Activated CD4-positive, CD25-positive, alpha-beta regulatory T cell treated with anti-CD3 and anti-CD28 coated beads, Interleukin-2, amount 50 U/mL, for 16 hours (primary cell): ENCODE measurements around the gene C11orf24.
A peak's percentile ranks its signal among the peaks of the same experiment; 100 is the strongest.

Experiments
- DNase-seq: peaks from one replicate; pipeline ENCODE4 v3.0.0-alpha.2; 2020; ENCODE audit warnings: low read depth, low spot score

Gene C11orf24

DNA sequence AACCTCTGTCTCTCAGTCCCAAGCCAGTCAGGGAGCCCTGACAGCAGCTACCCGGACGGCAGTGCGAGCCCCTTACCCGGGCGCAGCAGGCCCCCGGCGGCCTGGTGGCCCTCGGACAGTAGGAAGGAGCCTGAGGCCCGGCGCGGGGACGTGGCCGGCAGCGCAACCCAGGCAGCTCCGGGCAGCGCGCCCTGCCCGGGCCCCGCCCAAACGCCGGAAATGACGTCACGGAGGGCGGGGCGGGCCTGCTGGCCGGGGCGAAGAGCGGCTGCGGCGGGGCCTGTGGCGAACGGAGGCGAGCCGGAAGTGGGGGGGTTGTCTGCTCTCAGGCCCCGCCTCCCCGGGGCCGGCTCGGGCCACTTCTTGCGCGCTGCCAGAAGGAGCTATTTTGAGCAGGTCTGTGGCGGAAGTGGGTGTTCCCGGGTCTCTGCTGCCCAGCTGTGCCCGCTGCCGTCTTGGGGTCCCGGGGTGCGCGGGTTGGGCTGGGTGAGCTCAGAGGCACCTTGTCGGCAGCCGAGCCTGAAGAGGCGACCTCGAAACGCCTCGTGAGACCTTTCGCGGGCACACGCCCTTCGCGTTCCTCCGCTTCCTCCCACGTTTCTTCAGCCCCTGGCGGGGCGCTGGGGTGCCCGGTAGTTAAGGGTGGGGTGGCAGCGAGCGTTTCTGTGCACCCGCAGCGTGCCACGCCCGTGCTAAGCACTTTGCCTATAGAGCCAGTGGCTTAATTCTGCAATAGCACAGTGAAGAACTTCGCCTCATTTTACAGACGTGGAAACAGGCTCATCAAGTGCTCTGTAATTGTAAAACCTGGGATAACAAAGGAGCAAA lies at the start of gene C11orf24:
Gene C11orf24 (minus strand): TSS at position 193 of the 828 bp plus-strand sequence. CDS start 8,206 bp downstream, outside the sequence.
- peak; percentile 86 for DNase-seq

DNA sequence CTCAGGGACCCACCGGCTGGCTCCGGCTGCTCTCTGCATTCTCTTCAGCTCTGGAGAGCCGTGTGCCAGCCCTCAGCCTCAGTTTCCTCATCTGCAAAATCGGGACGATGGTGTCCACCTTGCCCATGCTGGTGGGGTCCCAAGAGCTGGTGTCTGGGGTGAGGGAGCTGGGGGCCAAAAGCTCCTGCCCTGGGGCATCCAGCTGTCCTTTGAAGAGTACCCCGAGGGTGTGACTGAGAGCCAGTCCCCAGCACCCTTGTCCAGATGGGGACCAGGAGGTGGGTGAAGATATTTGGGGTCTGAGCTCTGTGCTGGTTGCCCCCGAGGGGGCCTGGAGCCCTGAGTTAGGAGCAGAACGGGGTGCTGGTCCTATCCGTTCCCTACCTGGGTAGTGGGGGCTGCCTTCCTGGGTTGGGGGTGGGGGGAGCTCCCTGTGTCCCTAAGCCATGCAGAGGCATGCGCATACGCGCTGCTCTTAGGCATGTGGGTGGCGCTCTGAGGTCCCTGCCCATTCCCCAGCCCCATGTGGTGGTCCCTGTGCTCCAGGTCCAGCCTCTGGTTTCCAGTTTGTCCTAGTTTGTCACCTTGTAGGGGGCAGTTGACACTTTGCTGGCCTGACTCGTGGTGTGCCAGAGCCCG lies 45.5 kb upstream of the C11orf24 start:
- no peak for DNase-seq

DNA sequence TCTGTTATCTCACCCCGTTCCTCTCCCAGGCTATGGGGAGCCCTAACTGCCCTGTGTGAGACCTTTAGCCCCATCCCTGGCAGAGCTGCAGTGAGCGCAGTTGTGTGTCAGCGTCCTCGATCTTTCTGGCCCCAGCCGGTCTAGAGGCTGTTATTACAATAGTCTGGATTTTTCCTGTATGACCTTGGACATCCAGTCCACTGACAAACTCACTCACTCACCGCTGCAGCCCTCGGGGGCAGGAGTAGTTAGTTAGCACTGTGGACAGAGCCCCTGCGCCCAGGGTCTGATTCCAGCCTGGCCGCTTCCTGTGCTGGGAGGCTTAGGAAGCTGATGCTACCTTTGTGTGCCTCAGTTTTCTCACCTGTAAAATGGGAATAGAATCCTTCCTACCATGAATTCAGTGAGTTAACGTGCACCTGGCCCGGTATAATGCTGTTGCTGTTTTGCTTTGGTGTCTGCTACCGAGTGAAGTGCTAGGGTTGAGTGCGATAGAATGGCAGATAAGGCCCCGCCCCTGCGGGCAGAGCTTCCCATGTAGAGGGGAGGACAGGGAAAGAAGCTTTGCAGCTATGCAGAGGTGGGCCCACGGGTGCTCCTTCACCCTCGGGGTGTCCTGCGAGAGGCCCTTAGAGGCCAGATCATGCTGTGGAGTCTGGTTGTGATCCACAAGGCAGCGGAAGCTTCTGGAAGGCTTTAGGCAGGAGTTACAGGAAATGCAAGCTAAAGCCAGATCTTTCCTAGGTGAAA lies 43.6 kb upstream of the C11orf24 start:
- DNase-seq, result no peak

DNA sequence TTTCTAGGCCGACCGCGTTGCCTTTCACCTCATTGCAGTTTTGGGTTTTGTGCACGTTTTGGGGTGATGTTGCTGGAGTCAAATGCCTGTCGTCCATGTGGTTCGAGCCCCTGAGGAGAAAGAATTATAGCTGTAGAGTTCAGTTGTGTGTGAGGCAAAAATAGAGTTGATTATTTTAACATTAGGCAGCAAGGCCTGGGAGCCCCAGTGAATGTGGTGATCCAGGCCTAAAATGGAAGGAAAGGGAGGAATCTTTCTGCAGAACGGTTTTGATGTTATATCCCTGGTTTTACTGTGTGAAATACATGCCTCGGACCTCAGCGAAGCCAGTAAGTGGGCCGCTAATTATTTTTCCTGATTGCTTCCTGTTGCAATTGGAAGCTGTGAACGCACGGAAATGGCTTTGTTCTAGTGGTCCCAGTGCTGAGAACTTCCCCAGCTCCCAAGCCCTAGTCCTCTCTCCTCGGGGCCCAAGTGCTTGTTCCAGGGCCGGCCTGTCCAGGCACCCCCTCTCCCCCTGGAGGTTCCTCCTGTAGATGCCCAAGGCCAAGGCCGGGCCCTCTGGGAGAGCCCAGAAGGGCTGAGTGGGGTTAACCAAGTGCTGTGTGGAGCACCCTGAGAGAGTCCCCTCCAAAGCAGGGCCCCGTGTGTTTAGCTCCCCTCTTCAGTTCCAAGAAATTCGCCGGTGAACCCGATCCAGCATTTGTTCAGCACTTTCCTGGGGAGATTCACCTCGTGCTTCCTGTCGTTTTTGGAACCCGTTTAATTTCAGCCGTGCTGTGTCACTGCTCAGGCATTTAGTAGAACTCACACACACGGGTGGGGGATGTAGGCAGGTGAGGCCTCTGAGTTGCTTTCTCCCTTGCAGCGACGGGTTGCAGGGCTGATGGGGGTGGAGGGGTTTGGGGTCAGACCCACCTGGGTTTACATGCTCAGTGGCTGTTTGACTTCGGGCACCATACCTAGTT lies 42.7 kb upstream of the C11orf24 start:
- no peak for DNase-seq

DNA sequence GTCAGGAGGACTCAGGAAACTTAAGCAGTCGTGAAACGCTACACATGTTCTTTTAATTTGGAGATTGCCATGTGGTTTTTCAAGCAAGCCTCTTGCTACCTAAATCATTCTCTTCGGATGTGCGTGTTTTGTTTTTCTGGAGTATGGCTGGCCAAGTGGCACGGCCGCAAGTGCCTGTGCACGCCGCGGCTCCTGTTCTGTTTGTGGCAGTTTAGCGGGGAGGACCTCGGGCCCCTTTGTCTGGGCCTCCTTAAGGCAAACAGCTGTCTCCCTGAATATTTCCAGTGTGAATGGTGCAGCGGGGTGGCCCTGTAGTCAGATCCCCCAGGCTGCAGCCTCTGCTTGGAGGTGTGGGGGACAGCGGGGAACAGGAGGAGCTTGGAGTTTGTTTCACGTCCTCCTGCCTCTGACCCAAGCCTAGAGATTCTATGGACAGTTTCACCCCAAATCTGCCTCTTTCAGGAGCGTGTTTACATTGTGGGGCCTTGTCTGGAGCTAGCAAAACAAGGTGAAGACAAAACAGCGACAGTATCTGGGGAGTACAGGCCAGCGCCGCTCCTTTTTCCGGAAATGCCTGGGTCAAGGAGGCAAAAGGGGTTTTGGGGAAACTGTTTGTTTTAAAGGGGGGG lies 41.9 kb upstream of the C11orf24 start:
- no peak for DNase-seq

DNA sequence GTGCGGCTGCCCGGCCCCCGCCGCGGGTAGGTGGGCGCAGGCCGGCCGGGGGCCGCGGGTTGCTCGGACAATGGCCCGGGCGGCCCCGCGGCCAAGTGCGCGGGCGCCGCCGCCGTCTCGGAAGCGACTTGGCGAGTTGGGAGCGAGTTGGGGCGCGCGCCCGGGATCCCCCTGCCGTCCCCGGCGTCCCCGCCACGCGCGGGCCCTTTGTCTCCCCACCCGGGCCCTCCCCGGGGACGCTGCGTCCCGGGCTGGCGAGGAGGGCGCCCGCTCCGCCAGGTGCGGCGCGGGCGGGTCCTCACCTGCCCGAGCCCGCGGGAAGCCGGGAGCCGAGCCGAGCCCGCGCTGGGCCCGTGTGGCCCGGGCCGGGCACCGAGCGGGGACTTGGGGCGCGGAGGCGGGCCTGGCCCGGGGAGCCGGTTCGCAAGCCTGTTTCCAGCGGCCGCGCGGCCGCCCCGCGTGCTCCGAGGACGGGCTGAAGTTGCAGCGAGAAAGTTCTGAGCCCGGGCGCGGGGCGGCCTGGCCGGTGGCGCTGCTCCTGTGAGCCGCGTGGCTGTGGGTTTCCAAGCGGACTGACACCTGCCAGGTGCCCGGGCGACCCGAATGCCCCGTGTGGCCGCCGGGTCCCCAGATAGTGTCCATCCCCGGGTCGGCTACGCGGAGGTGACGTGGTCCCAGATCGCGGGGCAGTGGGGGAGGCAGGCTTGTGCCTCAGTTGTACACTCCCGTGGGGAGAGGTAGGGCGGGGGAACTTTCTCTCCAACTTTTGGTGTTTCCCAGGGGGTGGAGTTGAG lies 41.2 kb upstream of the C11orf24 start:
- DNase-seq, result no peak

DNA sequence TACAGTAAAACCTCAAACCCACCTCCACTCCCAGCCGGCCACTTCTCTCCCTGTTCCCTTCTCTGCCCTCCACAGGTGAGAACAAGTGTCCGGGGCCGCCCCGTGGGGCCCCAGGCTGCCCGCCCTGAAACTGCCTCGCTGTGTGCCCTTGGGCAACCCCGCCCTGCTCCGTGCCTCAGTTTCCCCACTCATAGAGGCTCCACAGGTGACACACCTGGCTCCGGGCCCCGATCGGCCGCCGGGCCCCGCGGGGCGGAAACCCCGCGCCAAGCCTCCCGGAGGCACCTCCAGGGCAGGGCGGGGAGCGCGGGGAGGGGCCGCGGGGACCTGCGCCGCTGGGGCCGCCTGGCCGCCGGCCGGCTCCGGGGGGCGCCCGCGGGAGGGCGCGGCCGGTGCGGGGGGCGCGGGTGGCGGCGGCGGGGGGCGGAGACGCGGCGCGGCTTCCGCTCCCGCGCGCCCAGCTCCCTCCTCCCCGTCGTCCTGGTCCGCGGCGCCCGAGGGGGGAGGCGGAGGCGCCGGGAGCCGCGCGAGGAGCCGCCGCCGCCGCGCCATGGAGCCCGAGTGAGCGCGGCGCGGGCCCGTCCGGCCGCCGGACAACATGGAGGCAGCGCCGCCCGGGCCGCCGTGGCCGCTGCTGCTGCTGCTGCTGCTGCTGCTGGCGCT lies 40.5 kb upstream of the C11orf24 start, which contains the start of gene LRP5:
Gene LRP5 (plus strand): TSS at position 475 of the 663 bp plus-strand sequence. CDS start 124 bp downstream, at position 599.
- DNase-seq, result no peak

DNA sequence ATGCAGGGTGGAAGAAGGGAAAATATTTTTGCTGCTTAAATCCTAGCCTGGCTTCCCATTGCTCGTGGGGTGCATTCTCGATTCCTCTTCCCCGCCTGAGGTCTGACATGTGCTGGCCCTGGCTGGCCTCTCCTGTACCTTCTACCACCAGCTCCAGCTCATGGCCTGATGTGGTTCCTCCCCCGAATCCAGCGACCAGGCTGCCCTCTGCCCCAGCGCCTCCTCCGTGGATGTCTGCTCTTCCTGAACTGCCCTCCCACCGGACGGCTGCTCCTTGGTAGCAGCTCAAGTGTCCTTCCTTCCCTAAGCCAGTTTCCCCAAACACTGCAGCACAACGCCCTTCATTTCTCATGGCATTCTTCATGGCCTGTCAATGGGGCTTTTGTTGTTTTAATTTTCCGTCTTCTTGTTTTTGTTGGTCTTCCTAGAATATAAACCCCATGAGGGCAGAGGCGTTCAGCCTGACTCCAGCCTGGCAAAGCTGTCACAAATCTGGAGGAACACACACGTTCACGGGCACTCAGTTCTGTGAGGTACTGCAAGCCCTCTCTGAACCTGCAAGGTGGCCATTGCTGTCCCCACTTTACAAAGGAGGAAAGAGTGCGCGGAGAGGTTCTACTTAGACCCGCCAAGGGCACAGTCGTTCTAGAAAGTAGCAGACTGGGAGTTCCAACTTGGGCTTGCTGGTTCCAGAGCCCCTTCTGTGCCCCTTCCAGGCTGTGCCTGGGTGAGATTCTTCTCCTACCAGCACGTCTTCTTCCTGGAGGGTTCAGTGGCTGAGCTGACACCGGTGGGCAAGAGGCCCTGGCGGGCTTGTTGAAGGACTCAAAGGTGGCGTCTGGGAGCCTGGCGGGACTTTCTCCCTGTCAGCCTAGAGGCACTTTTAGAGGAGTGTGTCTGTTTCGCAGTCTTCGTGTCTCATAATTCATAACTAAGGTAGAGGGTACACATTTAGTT lies 39.7 kb upstream of the C11orf24 start:
- no peak for DNase-seq

DNA sequence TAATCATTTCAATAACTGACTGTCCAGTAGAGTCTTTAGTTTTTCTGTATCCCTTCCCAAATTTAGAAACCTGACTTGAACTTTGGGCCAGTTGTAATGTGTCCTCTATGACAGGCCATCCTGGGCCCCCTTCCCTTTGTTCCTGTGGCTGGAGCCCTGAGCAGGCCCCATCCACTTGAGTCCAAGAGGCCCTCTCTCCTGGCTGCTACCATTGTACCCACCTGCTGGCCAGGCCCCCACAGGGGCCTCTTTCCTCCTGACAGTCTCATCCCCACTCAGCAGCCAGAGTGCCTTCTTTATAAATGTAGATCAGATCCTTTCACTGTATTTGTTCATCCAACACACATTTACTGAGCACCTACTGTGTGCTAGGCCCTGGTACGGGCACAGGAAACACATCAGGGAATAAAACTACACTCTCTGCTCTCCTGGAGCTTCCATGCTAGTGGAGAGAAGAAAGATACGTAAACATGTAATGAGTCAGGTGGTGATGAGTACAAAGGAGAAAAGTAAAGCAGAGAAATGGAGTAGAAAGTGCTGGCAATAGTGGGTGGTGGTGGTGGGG lies 37.9 kb upstream of the C11orf24 start:
- no peak for DNase-seq

DNA sequence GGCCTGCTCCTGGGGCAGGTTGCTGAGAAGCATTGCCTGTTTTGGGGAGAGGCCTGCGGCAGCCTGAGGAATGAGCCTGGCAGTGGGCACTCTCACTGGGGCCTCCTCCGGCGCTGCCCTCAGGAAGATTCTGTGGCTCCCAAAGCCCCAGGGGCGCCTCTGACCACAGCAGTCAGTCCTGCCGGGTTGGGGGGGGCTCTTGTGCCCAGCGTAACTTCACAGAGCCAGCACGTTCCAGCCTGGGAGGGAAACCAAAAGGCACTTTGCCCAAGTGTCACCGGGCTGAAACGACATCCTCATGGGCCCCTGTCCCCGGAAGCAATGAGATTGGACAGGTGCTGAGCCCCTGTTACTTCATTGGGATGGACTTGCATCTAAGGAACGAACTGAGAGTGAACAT lies 36.3 kb upstream of the C11orf24 start:
- DNase-seq, result no peak

DNA sequence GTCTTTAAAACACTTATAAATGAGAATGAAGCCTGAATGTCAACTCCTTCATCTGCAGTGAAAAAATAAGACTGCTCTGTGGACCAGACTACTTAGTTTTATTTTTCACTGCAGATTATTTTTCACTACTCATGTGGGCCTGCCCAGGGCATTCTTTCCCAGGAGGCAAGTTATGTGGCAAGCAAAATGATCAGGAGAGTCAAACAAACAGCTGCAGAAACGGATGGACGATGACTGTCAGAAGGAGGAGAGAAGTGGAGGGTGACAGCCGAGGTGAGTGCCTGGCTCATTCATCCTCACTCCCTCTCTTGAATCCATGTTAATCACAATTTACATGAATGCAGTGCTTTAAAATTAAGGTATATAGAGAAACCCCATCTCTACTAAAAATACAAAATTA lies 34.9 kb upstream of the C11orf24 start:
- DNase-seq, result no peak

DNA sequence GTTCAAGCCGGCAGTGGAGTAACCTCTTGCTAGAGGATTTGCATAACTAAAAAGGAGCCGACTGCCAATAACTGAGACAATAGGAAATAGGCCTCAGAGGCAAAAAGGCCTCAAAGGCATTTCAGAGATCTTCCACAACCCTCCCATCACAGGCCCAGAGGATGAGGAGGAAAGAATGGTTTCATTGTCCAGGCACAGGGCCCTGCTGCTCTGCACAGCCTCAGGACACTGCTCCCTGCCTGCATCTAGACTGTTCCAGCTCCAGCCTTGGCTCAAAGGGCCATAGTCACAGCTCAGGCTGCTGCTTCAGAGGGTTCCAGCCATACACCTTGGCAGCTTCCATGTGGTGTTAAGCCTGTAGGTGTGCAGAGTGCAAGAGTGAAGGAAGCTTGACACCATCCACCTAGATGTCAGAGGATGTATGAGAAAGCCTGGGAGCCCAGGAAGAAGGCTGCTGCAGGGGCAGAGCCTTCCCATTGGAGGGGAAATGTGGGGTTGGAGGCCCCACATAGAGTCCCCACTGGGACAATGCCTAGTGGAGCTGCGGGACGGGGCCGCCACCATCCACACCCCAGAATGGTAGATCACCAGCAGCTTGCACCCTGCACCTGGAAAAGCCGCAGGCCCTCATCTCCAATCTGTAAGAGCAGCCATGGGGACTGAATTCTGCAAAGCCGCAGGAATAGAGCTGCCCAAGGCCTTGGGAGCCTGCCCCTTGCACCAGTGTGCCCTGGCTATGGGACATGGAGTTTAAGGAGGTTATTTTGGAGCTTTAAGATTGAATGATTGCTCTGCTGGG lies 32.4 kb upstream of the C11orf24 start:
- no peak for DNase-seq

DNA sequence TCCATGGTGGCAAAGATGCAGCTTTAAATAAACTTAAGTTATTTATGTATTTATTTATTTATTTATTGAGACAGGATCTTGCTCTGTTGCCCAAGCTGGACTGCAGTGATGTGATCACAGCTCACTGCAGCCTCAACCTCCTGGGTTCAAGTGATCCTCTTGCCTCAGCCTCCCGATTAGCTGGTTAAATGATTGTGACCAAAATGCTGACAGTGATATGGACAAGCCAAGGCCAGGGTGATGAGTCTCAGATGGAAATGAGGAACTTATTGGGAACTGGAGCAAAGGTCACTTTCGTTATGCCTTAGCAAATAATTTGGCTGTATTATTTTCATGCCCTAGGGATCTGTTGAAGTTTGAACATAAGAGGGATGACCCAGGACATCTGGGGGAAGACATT lies 31.3 kb upstream of the C11orf24 start:
- no peak for DNase-seq

DNA sequence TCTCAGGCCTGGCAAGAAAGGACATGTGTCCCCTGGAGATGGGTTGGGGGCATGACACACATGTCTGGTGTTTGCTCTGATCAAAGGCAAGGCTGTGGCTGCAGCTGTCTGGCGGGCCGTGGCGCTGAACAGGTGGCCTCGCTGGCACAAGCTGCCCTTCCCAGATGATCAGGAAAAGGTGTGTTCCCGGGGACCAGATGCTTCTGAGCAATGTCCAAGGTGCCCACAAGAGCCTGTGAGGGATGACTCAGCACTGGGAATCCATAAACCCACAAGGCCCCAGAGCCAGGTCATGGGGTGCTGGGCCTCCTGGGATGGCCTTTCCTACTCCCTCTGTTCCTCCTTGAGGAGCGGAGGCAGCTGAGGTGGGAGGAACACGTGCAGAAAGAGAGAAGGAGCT lies 30.9 kb upstream of the C11orf24 start:
- no peak for DNase-seq

DNA sequence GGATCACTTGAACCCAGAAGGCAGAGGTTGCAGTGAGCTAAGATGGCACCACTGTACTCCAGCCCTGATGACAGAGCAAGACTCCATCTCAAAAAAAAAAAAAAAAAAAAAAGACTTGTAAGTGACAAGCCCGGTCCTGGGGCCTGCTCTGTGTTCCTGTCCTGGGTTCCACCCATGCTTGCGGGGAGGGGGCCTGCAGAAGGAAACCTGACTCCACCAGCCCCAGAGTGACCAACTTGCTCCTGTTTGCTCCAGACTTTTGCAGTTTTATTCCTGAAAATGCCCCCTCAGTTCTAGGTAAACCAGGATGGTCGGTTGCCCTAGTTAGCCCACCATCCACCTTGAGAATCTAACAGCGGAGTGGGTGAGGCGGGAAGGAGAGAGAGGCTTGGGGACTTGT lies 30.5 kb upstream of the C11orf24 start:
- no peak for DNase-seq

DNA sequence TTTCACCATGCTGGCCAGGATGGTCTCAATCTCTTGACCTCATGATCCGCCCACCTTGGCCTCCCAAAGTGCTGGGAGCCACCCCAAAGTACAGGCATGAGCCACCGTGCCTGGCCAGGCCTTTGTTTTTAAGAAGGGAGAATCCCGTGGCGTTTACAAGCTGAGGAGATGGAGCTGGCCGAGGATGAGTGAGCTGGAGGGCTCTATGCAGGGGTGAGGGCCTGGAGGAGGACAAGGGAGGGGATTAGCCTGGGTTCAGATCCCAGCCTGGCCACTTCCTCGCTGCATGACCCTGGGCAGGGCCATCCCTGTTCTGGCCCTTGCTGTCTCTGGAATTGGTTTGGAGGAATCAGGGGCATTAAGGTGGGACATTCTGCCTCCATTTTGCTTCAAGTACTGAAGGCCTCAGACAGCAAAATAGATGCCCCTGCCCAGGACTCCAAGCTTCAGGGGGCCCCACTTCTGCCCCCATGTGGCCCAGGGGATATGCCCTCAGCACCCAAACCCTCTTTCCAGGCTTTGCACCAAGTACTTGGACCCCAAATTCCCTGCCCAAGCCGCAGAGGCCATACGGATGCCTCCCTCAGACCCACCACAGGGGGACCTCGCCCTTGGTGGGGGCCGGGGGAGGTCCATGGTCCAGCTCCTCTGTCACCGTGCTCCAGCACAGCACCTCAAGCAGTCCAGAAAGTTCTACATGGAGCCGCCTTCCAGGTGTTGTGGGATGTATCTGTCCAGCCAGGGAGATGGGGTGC lies 28.5 kb upstream of the C11orf24 start:
- no peak for DNase-seq
